ENCODE data around the gene SPACA7.
"Not testable (repeated sequence)": the region's sequence is repeated elsewhere in the genome, so short reads cannot be mapped to it uniquely, and the experiment has no call there.

SPACA7 gene

GRCh38 chr13:112431734-112432133 lies 55.6 kb downstream of the SPACA7 start:
- DNase-seq: no peak

GRCh38 chr13:112432734-112433133 lies 56.6 kb downstream of the SPACA7 start:
- DNase-seq: not testable (repeated sequence)

- not testable (repeated sequence) for DNase-seq
Observed at GRCh38 chr13:112433517-112433916, 57.4 kb downstream of the SPACA7 start.

- no peak for DNase-seq
Observed at GRCh38 chr13:112434032-112434431, 57.9 kb downstream of the SPACA7 start.

GRCh38 chr13:112434937-112435523 lies 58.9 kb downstream of the SPACA7 start:
- DNase-seq: no peak

GRCh38 chr13:112435973-112436372 lies 59.8 kb downstream of the SPACA7 start:
- DNase-seq: no peak

GRCh38 chr13:112438094-112438493 lies 61.9 kb downstream of the SPACA7 start:
- DNase-seq: no peak

- DNase-seq: no peak
Observed at GRCh38 chr13:112438515-112438914, 62.4 kb downstream of the SPACA7 start.

GRCh38 chr13:112441226-112441625 lies 65.1 kb downstream of the SPACA7 start:
- no peak for DNase-seq

- no peak for DNase-seq
Observed at GRCh38 chr13:112441779-112442310, 65.7 kb downstream of the SPACA7 start.

- no peak for DNase-seq
Observed at GRCh38 chr13:112442483-112443090, 66.4 kb downstream of the SPACA7 start.

GRCh38 chr13:112443191-112443994 lies 67.2 kb downstream of the SPACA7 start:
- no peak for DNase-seq

GRCh38 chr13:112443995-112444311 lies 67.8 kb downstream of the SPACA7 start:
- DNase-seq: peak; percentile 75 to 78

- DNase-seq: no peak
Observed at GRCh38 chr13:112444416-112445399, 68.6 kb downstream of the SPACA7 start.

GRCh38 chr13:112445411-112446271 lies 69.5 kb downstream of the SPACA7 start:
- no peak for DNase-seq

- no peak for DNase-seq
Observed at GRCh38 chr13:112446347-112446861, 70.2 kb downstream of the SPACA7 start.

- DNase-seq: no peak
Observed at GRCh38 chr13:112446867-112447266, 70.7 kb downstream of the SPACA7 start.

- no peak for DNase-seq
Observed at GRCh38 chr13:112447306-112447705, 71.2 kb downstream of the SPACA7 start.

- DNase-seq: peak; percentile 50 to 52
Observed at GRCh38 chr13:112447761-112448603, 71.8 kb downstream of the SPACA7 start.

All from NCI-H187 (cell line).